Neural progenitor cell (in vitro differentiated cells): Measurements from ENCODE around the gene KIF12.

Experiments used
- EZH2 ChIP-seq: fragments of 200-600 bp; sonication (generic); IDR thresholded peaks from 2 replicates; pipeline ENCODE4 v1.6.1; 2017; ENCODE audit warnings: antibody characterized with exemption, mild to moderate bottlenecking, moderate library complexity
- TF ChIP-seq, protein P1 (sequence below): fragments of 200-600 bp; sonication (generic); IDR thresholded peaks from 2 replicates; pipeline ENCODE4 v1.5.1; 2017; ENCODE audit warnings: antibody characterized with exemption, mild to moderate bottlenecking

- TF ChIP-seq, protein P1, sequence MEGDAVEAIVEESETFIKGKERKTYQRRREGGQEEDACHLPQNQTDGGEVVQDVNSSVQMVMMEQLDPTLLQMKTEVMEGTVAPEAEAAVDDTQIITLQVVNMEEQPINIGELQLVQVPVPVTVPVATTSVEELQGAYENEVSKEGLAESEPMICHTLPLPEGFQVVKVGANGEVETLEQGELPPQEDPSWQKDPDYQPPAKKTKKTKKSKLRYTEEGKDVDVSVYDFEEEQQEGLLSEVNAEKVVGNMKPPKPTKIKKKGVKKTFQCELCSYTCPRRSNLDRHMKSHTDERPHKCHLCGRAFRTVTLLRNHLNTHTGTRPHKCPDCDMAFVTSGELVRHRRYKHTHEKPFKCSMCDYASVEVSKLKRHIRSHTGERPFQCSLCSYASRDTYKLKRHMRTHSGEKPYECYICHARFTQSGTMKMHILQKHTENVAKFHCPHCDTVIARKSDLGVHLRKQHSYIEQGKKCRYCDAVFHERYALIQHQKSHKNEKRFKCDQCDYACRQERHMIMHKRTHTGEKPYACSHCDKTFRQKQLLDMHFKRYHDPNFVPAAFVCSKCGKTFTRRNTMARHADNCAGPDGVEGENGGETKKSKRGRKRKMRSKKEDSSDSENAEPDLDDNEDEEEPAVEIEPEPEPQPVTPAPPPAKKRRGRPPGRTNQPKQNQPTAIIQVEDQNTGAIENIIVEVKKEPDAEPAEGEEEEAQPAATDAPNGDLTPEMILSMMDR: no peak
- no peak for TF ChIP-seq EZH2
Observed at GRCh38 chr9:114048533-114049415, 50.3 kb downstream of the KIF12 start.
